ENCODE data around the gene ATPAF2.
A peak's percentile ranks its signal among the peaks of the same experiment; 100 is the strongest.

Gene ATPAF2

GRCh38 chr17:18039535-18040260, 730 bp upstream of the ATPAF2 start:
- no peak for DNase-seq

- DNase-seq = no peak
Observed at GRCh38 chr17:18038149-18038850, 668 bp downstream of the ATPAF2 start.

GRCh38 chr17:18037486-18037885, 1.5 kb downstream of the ATPAF2 start:
- no peak for DNase-seq

GRCh38 chr17:18035704-18036103, 3.3 kb downstream of the ATPAF2 start:
- no peak for DNase-seq

GRCh38 chr17:18033442-18034099, 5.4 kb downstream of the ATPAF2 start:
- DNase-seq = peak; percentile 29

GRCh38 chr17:18031955-18032354, 7.0 kb downstream of the ATPAF2 start:
- no peak for DNase-seq

GRCh38 chr17:18028952-18029540, 9.9 kb downstream of the ATPAF2 start:
- no peak for DNase-seq

GRCh38 chr17:18028114-18028951, 10.6 kb downstream of the ATPAF2 start:
- DNase-seq = peak; percentile 19

GRCh38 chr17:18027280-18027679, 11.7 kb downstream of the ATPAF2 start:
- no peak for DNase-seq

- DNase-seq = peak; percentile 50
Observed at GRCh38 chr17:18025945-18026776, 12.8 kb downstream of the ATPAF2 start.

GRCh38 chr17:18025241-18025944, 13.6 kb downstream of the ATPAF2 start:
- no peak for DNase-seq

GRCh38 chr17:18021372-18021771, 17.6 kb downstream of the ATPAF2 start:
- no peak for DNase-seq

GRCh38 chr17:18020971-18021370, 18.0 kb downstream of the ATPAF2 start:
- DNase-seq = no peak

GRCh38 chr17:18019838-18020154, 19.2 kb downstream of the ATPAF2 start:
- no peak for DNase-seq

GRCh38 chr17:18018411-18018921, 20.5 kb downstream of the ATPAF2 start:
- no peak for DNase-seq

GRCh38 chr17:18017958-18018357, 21.0 kb downstream of the ATPAF2 start:
- DNase-seq = no peak

- DNase-seq = no peak
Observed at GRCh38 chr17:18016426-18016825, 22.5 kb downstream of the ATPAF2 start.

GRCh38 chr17:18015593-18015992, 23.4 kb downstream of the ATPAF2 start:
- DNase-seq = no peak

- no peak for DNase-seq
Observed at GRCh38 chr17:18014006-18014405, 25.0 kb downstream of the ATPAF2 start.

- DNase-seq = no peak
Observed at GRCh38 chr17:18011286-18011685, 27.7 kb downstream of the ATPAF2 start.

Measured in NCI-H774 (cell line).